ENCODE data around the gene PUS10. TPM values are rescaled to one million over a fixed set of nuclear protein-coding genes. Genes with fewer than 3 reads are reported as not detected.

PUS10 gene
- total and polyA plus RNA-seq, 12 donors: 2.2 to 10.6 (median 6.3) TPM

- H3K27me3 ChIP-seq: no peaks in the 10 kb centered on the region
- H3K4me3 ChIP-seq: no peak overlapping the region
- no peaks in the 10 kb centered on the region for H3K4me1 ChIP-seq (replicated peaks in 1 of 2)
- WGBS, 4 donors: 72 to 89% (median 83%) methylated on average over 3 of the region's 3 CpGs
- intact Hi-C loops (cut with DNase I): no loop called here
- TF ChIP-seq POLR2A (IDR thresholded peaks at IDR 0.05): no peak
- TF ChIP-seq, protein P1, sequence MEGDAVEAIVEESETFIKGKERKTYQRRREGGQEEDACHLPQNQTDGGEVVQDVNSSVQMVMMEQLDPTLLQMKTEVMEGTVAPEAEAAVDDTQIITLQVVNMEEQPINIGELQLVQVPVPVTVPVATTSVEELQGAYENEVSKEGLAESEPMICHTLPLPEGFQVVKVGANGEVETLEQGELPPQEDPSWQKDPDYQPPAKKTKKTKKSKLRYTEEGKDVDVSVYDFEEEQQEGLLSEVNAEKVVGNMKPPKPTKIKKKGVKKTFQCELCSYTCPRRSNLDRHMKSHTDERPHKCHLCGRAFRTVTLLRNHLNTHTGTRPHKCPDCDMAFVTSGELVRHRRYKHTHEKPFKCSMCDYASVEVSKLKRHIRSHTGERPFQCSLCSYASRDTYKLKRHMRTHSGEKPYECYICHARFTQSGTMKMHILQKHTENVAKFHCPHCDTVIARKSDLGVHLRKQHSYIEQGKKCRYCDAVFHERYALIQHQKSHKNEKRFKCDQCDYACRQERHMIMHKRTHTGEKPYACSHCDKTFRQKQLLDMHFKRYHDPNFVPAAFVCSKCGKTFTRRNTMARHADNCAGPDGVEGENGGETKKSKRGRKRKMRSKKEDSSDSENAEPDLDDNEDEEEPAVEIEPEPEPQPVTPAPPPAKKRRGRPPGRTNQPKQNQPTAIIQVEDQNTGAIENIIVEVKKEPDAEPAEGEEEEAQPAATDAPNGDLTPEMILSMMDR (IDR thresholded peaks at IDR 0.05): no peak
- H3K9me3 ChIP-seq (replicated peaks in 1 of 3): no peaks in the 10 kb centered on the region
- DNase-seq: no peak
- no peaks in the 10 kb centered on the region for H3K36me3 ChIP-seq (replicated peaks in 1 of 2)
- H3K27ac ChIP-seq: no peak overlapping the region
These were observed 59.3 kb downstream of the PUS10 start for GRCh38 chr2:60958800-60959199.

GRCh38 chr2:60958361-60958760 lies 59.7 kb downstream of the PUS10 start:
- no peak overlapping the region for H3K4me3 ChIP-seq
- TF ChIP-seq, protein P1 (IDR thresholded peaks at IDR 0.05): no peak
- TF ChIP-seq POLR2A (IDR thresholded peaks at IDR 0.05): no peak
- no peaks in the 10 kb centered on the region for H3K27me3 ChIP-seq
- no peak overlapping the region for H3K27ac ChIP-seq
- 85 to 94% (median 89%) methylated on average over 3 of the region's 3 CpGs for WGBS, 4 donors
- H3K9me3 ChIP-seq (replicated peaks in 1 of 3): no peaks in the 10 kb centered on the region
- no peak for DNase-seq
- intact Hi-C loops (cut with DNase I): no loop called here
- H3K4me1 ChIP-seq (replicated peaks in 1 of 2): no peaks in the 10 kb centered on the region
- no peaks in the 10 kb centered on the region for H3K36me3 ChIP-seq (replicated peaks in 1 of 2)

DNA sequence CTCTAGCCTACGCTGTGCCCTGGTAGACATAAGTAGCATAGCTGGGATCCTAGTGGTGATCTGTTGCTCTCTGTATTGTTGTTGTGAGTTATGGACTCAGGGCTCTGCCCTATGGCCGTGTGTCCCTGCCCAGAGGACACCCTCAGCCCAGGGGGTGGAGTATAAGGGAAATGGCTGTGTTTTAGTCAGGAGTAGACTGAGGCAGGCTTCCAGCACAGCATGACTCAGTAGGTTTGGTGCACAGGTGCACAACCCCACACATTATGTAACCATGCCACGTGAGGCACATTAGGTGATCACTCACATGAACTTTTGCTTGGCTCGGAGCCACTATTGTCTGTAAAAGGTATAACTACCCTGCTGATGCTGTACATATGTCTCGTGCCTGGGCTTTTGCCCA lies 60.4 kb downstream of the PUS10 start:
- Histone ChIP-seq H3K4me1 (replicated peaks in 1 of 2) (no peaks in the 10 kb centered on the region), H3K4me3 (no peak overlapping the region), H3K27ac (no peak overlapping the region), H3K27me3 (no peaks in the 10 kb centered on the region), H3K36me3 (replicated peaks in 1 of 2) (no peaks in the 10 kb centered on the region), H3K9me3 (replicated peaks in 1 of 3) (no peaks in the 10 kb centered on the region)
- intact Hi-C loops (cut with DNase I): no loop called here
- no peak for DNase-seq
- no peak for TF ChIP-seq POLR2A (IDR thresholded peaks at IDR 0.05)
- TF ChIP-seq, protein P1 (IDR thresholded peaks at IDR 0.05): no peak
- WGBS, 4 donors: 88 to 93% (median 91%) methylated on average over 5 of the region's 5 CpGs

- intact Hi-C loops (cut with DNase I): no loop called here
- no peak overlapping the region for H3K27ac ChIP-seq
- H3K36me3 ChIP-seq (replicated peaks in 1 of 2): no peaks in the 10 kb centered on the region
- no peaks in the 10 kb centered on the region for H3K4me1 ChIP-seq (replicated peaks in 1 of 2)
- H3K4me3 ChIP-seq: no peak overlapping the region
- no peak for DNase-seq
- TF ChIP-seq, protein P1 (IDR thresholded peaks at IDR 0.05): no peak
- TF ChIP-seq POLR2A (IDR thresholded peaks at IDR 0.05): no peak
- no peaks in the 10 kb centered on the region for H3K27me3 ChIP-seq
- 84 to 93% (median 90%) methylated on average over 8 of the region's 8 CpGs for WGBS, 4 donors
- no peaks in the 10 kb centered on the region for H3K9me3 ChIP-seq (replicated peaks in 1 of 3)
These were observed 60.8 kb downstream of the PUS10 start for GRCh38 chr2:60957224-60957623.

All from adrenal gland (tissue), 12 donors.